GM19023 (cell line): ENCODE measurements around the gene BLOC1S4.

Experiments
- ATAC-seq: cut with Tn5 transposase; IDR thresholded peaks from one replicate; pipeline ENCODE4 v1.9.1; 2021; ENCODE audit warnings: mild to moderate bottlenecking, moderate library complexity; ENCODE audit not compliant: unreplicated experiment

BLOC1S4 gene

DNA sequence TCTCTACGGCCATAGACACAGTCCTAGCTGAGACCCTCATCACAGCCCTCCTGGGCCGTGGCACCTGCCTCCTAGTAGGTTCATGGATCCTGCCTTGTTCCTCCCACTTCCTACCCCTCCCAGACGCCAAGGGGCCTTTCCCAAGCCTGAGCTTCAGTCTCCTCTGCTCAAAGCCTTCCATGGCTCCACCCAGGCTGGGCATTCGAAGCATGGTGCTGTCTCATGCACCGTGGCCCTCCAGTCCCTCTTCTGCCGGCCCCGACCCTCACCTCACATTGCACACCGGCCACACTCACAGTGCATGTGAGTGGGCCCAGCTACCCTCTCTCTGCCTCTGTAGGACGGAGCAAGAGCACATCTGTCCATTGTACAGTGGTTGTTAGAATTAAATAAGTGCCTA is 44.9 kb downstream of the BLOC1S4 start:
- ATAC-seq = no peak

GRCh38 chr4:6761649-6762615 is 46.0 kb downstream of the BLOC1S4 start:
- ATAC-seq = no peak

GRCh38 chr4:6763330-6763851 is 47.4 kb downstream of the BLOC1S4 start:
- no peak for ATAC-seq

DNA sequence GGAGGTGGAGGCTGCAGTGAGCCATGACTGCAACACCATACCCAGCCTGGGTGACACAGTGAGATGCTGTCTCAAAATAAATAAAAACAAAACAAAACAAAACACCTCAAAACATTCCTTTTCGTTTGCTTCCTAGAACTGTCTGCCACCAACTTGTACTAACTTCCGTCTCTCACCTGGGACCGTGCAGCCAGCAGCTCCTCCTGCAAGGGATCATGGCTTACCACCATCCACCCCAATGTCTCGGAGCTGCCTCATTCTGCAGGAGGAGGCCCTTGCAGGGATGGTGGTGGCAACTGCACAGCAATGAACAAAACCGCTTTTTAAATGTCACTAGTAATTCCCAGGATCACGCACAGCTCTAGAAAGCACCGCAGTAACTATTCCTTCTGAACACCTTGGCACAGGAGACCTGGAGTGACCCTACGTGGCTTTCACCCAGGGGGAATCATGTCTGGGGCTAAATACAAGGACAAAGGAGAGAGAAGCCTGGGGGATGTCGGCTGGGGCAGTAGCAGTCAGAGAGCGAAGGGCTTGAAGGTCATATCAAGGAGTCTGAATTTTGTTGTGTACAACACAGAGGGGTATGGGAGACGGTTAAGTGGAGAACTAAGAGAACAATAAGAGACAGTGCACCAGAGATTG is 49.1 kb downstream of the BLOC1S4 start:
- ATAC-seq = no peak

DNA sequence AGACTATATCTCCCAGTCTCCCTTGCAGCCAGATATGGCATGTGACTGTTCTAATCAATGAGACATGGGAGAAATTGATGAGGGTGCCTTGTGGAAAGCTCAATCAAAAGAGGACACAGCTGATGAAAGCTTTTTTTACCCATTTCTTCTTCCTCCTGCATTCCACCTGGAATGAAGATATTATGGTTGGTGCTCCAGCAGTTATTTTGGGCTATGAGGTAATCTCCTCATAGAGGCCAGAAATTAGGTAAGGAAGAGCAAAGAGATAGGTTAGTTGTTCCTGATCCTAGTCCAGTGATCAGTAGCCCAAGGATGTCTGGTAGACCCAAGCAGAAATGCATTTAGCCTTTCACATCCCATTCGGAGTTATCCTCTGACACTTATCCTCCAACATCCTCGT is 49.7 kb downstream of the BLOC1S4 start:
- ATAC-seq = no peak
